Esophagus muscularis mucosa (tissue), 4 donors: ENCODE results near the gene PLA2G4B. TPM values are rescaled to one million over a fixed set of nuclear protein-coding genes. Genes with fewer than 3 reads are reported as not detected.

Source experiments
- DNase-seq: peaks from one replicate; pipeline ENCODE4 v3.0.0-alpha.2; 2017; ENCODE audit errors: extremely low spot score
- H3K27ac ChIP-seq, 4 donors: fragments of 200-600 bp; sonication (generic); replicated peaks in 1 of 4; 1 replicate in 3 of 4; 2 replicates in 1 of 4; pipeline ENCODE4 v1.5.1; 2016 to 2019; ENCODE audit warnings: mild to moderate bottlenecking in 1 of 4
- H3K27me3 ChIP-seq, 4 donors: fragments of 200-600 bp; sonication (generic); one replicate each; pipeline versions ENCODE4 v1.5.1 to v1.6.0; 2016 to 2019
- H3K36me3 ChIP-seq, 4 donors: fragments of 200-600 bp; sonication (generic); one replicate each; pipeline ENCODE4 v1.5.1; 2016 to 2019
- H3K4me1 ChIP-seq, 4 donors: fragments of 200-600 bp; sonication (generic); one replicate each; pipeline ENCODE4 v1.5.1; 2016 to 2019
- H3K4me3 ChIP-seq, 4 donors: fragments of 200-600 bp; sonication (generic); 1 replicate in 2 of 4; 2 replicates in 2 of 4; pipeline ENCODE4 v1.5.1; 2016 to 2019; ENCODE audit warnings: mild to moderate bottlenecking in 4 of 4, moderate library complexity in 1 of 4
- H3K9me3 ChIP-seq, 4 donors: fragments of 200-600 bp; sonication (generic); 1 replicate in 3 of 4; 2 replicates in 1 of 4; pipeline ENCODE4 v1.5.1; 2016 to 2019
- CTCF ChIP-seq, 3 experiments: fragments of 200-600 bp in 2 of 3; fragments of 450-650 bp in 1 of 3; sonication (generic) in 2 of 3; IDR thresholded peaks; one replicate each; pipeline ENCODE4 v1.5.1; 2017 to 2019; ENCODE audit warnings: antibody characterized with exemption in 3 of 3, mild to moderate bottlenecking in 2 of 3, moderate library complexity in 1 of 3
- EP300 ChIP-seq: sonication (generic); formaldehyde crosslinking; IDR thresholded peaks from one replicate; pipeline ENCODE4 v1.6.1; 2017; ENCODE audit warnings: antibody characterized with exemption
- POLR2A ChIP-seq: fragments of 450-650 bp; IDR thresholded peaks from one replicate; pipeline ENCODE4 v1.6.1; 2017; ENCODE audit warnings: antibody characterized with exemption, moderate library complexity, mild to moderate bottlenecking, low read depth
- POLR2AphosphoS5 ChIP-seq, 2 donors: sonication (generic); formaldehyde crosslinking; IDR thresholded peaks; one replicate each; pipeline ENCODE4 v1.6.1; 2017; ENCODE audit warnings: antibody characterized with exemption in 2 of 2
- WGBS: methylation state at CpG from one replicate; pipeline ENCODE4 v1.1.5; 2018; 5-methylcytosine and 5-hydroxymethylcytosine counted together
- intact Hi-C: fragments of 100-400 bp; cut with DNase I; formaldehyde crosslinking; loops from one replicate; pipeline ENCODE4 v1.15.1; 2023
- total RNA-seq, 4 donors: library from RNA; depleted of rRNA; stranded (reverse); fragments of >200 nt; gene quantifications; one replicate each; pipeline versions ENCODE4 v1.1.0 to v1.2.1, GENCODE V29; 2016

PLA2G4B gene
- total RNA-seq, 4 donors from 2014 or later = 0.91 to 6.6 (median 2.5) TPM

GRCh38 chr15:41849204-41849603 lies 10.6 kb downstream of the PLA2G4B start:
- Histone ChIP-seq H3K27ac (no peak overlapping the region), H3K4me3 (no peak overlapping the region), H3K27me3 (peaks cover 0 to 31% (median 7%) of the 10 kb centered on the region in 4 donors), H3K4me1 (no peaks in the 10 kb centered on the region), H3K36me3 (peaks cover 38 to 47% (median 46%) of the 10 kb centered on the region in 4 donors), H3K9me3 (no peaks in the 10 kb centered on the region)
- TF ChIP-seq POLR2AphosphoS5 (IDR thresholded peaks at IDR 0.05) (no peak), EP300 (no peak), POLR2A (no peak), CTCF (IDR thresholded peaks at IDR 0.05) (no peak)
- DNase-seq = no peak
- 82% methylated on average over 6 of the region's 6 CpGs for WGBS
- intact Hi-C loops = no loop called here

GRCh38 chr15:41849861-41850260 lies 11.2 kb downstream of the PLA2G4B start:
- DNase-seq = no peak
- peaks cover 0 to 38% (median 8%) of the 10 kb centered on the region in 4 donors for H3K27me3 ChIP-seq
- whole genome bisulfite sequencing = 51% methylated on average over 5 of the region's 8 CpGs
- H3K4me1 ChIP-seq = no peaks in the 10 kb centered on the region
- H3K9me3 ChIP-seq = no peaks in the 10 kb centered on the region
- no peak for TF ChIP-seq CTCF (IDR thresholded peaks at IDR 0.05)
- no peak for TF ChIP-seq EP300
- no peak for TF ChIP-seq POLR2A
- TF ChIP-seq POLR2AphosphoS5 (IDR thresholded peaks at IDR 0.05) = no peak
- H3K4me3 ChIP-seq = no peak overlapping the region
- peaks cover 32 to 40% (median 40%) of the 10 kb centered on the region in 4 donors for H3K36me3 ChIP-seq
- no peak overlapping the region for H3K27ac ChIP-seq
- intact Hi-C loops = no loop called here

GRCh38 chr15:41850482-41851166 lies 12.0 kb downstream of the PLA2G4B start:
- TF ChIP-seq POLR2A (no peak), CTCF (IDR thresholded peaks at IDR 0.05) (no peak), POLR2AphosphoS5 (IDR thresholded peaks at IDR 0.05) (no peak), EP300 (no peak)
- H3K4me3 ChIP-seq = no peak overlapping the region
- H3K27ac ChIP-seq = no peak overlapping the region
- intact Hi-C loops = no loop called here
- peaks cover 24 to 33% (median 32%) of the 10 kb centered on the region in 4 donors for H3K36me3 ChIP-seq
- WGBS = 74% methylated on average over 16 of the region's 16 CpGs
- no peaks in the 10 kb centered on the region for H3K9me3 ChIP-seq
- no peaks in the 10 kb centered on the region for H3K4me1 ChIP-seq
- no peak for DNase-seq
- H3K27me3 ChIP-seq = peaks cover 0 to 46% (median 10%) of the 10 kb centered on the region in 4 donors

GRCh38 chr15:41851167-41851523 lies 12.5 kb downstream of the PLA2G4B start:
- Histone ChIP-seq H3K4me3 (no peak overlapping the region), H3K36me3 (peaks cover 20 to 28% (median 27%) of the 10 kb centered on the region in 4 donors), H3K27ac (no peak overlapping the region), H3K9me3 (no peaks in the 10 kb centered on the region), H3K4me1 (no peaks in the 10 kb centered on the region), H3K27me3 (peaks cover 0 to 49% (median 12%) of the 10 kb centered on the region in 4 donors)
- intact Hi-C loops = no loop called here
- TF ChIP-seq POLR2AphosphoS5 (IDR thresholded peaks at IDR 0.05) (no peak), CTCF (IDR thresholded peaks at IDR 0.05) (no peak), POLR2A (no peak), EP300 (no peak)
- 17% methylated on average over 1 of the region's 11 CpGs for WGBS
- no peak for DNase-seq
